SK-N-SH treated with all-trans-retinoic acid at 6 μM for 48 hours (cell line): ENCODE data around the gene POLR2I.

ENCODE experiments used
- ARNTL ChIP-seq: fragments of 450-650 bp; formaldehyde crosslinking; IDR thresholded peaks from 2 replicates; pipeline ENCODE4 v1.5.0; 2020; ENCODE audit warnings: low read depth, mild to moderate bottlenecking, moderate library complexity, borderline replicate concordance
- BACH2 ChIP-seq: fragments of 250-450 bp; sonication (Bioruptor Pico); IDR thresholded peaks from 2 replicates; pipeline ENCODE4 v1.9.0; 2021; ENCODE audit warnings: mild to moderate bottlenecking, borderline replicate concordance
- CSDC2 ChIP-seq: fragments of 250-450 bp; sonication (Bioruptor Pico); IDR thresholded peaks from 2 replicates; pipeline ENCODE4 v1.5.0; 2020; ENCODE audit warnings: mild to moderate bottlenecking, moderate library complexity
- OSR1 ChIP-seq: fragments of 250-450 bp; sonication (Bioruptor Pico); IDR thresholded peaks from 2 replicates; pipeline ENCODE4 v1.8.0; 2022; ENCODE audit warnings: moderate library complexity, mild to moderate bottlenecking, inconsistent platforms
- TOX ChIP-seq: fragments of 250-450 bp; sonication (Bioruptor Pico); IDR thresholded peaks from 2 replicates; pipeline ENCODE4 v1.8.0; 2021; ENCODE audit warnings: mild to moderate bottlenecking, moderate library complexity, borderline replicate concordance

DNA sequence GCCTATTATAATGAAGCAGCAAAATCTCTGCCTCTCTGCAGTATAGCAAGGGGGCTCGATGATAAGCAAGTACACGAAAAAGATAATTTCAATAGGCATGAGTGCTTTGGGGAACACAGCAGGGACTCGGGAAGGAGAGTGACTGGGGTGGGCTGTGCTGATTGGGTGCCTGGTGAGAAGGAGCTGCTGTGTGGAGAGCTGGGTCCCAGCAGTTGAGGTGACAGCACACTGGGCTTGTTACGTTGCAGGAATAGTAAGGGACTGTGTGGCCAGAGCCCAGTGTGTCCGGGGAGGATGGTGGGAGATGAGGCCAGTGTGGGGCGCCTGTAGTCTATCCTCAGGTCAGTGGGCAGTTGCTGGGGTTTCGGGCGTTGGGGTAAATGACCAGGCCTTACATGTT is 42.6 kb downstream of the POLR2I start:
- no peak for TF ChIP-seq TOX (CRISPR knock-in tag)
- TF ChIP-seq ARNTL (CRISPR knock-in tag) = no peak
- TF ChIP-seq BACH2 (CRISPR knock-in tag) = no peak
- no peak for TF ChIP-seq CSDC2
- no peak for TF ChIP-seq OSR1 (CRISPR knock-in tag)
